Right lobe of liver (tissue), 6 donors: ENCODE results near the gene SCN4B. TPM values are rescaled to one million over a fixed set of nuclear protein-coding genes. Genes with fewer than 3 reads are reported as not detected.

Experiments
- ATAC-seq, 4 donors: fragments of 200-7000 bp; cut with Tn5 transposase; one replicate each; pipeline ENCODE4 v1.9.1; 2020; ENCODE audit warnings: mild to moderate bottlenecking in 4 of 4, moderate library complexity in 4 of 4
- DNase-seq, 3 donors: peaks; one replicate each; pipeline ENCODE4 v3.0.0-alpha.2; 2020
- H3K27ac ChIP-seq, 3 donors: fragments of 200-600 bp; one replicate each; pipeline ENCODE4 v1.8.0; 2022
- H3K27me3 ChIP-seq, 2 donors: fragments of 200-600 bp; one replicate each; pipeline ENCODE4 v1.8.0; 2022
- H3K36me3 ChIP-seq, 4 donors: fragments of 200-600 bp; sonication (generic) in 1 of 4; one replicate each; pipeline versions ENCODE4 v1.5.1 to v1.8.0; 2017 to 2022; ENCODE audit warnings: control low read depth in 1 of 4
- H3K4me1 ChIP-seq, 4 donors: fragments of 200-600 bp; sonication (generic) in 1 of 4; one replicate each; pipeline versions ENCODE4 v1.5.1 to v1.8.0; 2017 to 2022; ENCODE audit warnings: control low read depth in 1 of 4
- H3K4me3 ChIP-seq, 3 donors: fragments of 200-600 bp; one replicate each; pipeline ENCODE4 v1.8.0; 2022
- H3K9me3 ChIP-seq, 4 donors: fragments of 200-600 bp; sonication (generic) in 1 of 4; one replicate each; pipeline versions ENCODE4 v1.5.1 to v1.8.0; 2017 to 2022; ENCODE audit warnings: control low read depth in 1 of 4
- CTCF ChIP-seq, 4 donors: fragments of 200-600 bp in 3 of 4; fragments of 450-650 bp in 1 of 4; IDR thresholded peaks; one replicate each; pipeline versions ENCODE4 v1.5.1 to v1.8.0; 2016 to 2022; ENCODE audit warnings: antibody characterized with exemption in 4 of 4, mild to moderate bottlenecking in 2 of 4
- POLR2A ChIP-seq: fragments of 450-650 bp; IDR thresholded peaks from one replicate; pipeline ENCODE4 v1.6.1; 2017; ENCODE audit warnings: antibody characterized with exemption, mild to moderate bottlenecking
- WGBS: methylation state at CpG from one replicate; pipeline ENCODE4 v1.1.6; 2018; ENCODE audit warnings: low coverage, low lambda C conversion rate; ENCODE audit not compliant: insufficient coverage; ENCODE audit errors: missing lambda C conversion rate; 5-methylcytosine and 5-hydroxymethylcytosine counted together
- intact Hi-C, 2 donors: fragments of 100-400 bp; cut with DNase I; formaldehyde crosslinking; loops; one replicate each; pipeline versions ENCODE4 v1.11.2 to v1.14.1; 2022
- total RNA-seq, 6 experiments: library from RNA; depleted of rRNA in 2 of 6; stranded (reverse); fragments of >200 nt in 2 of 6; fragmentation: NEBNext Ultra II Directional in 3 of 6; extraction: Animal tissue kit (Norgen Biotek cat#: 25700) in 3 of 6; gene quantifications; one replicate each; pipeline versions ENCODE4 v1.1.0 to v1.2.4, GENCODE V29; 2016 to 2023
- donor health status: DM: no; HTN: yes; CAD: no.
- donor health status: DM: no; HTN: no; CAD: no.
- donor health status: DM: no; HTN: no; CAD: no.
- donor health status: DM: no; HTN: yes; CAD: no.
- donor health status: DM: no; HTN: yes; CAD: no.

Gene SCN4B
- total RNA-seq, 6 experiments from 2014 or later = 0.11 to 0.30 (median 0.23) TPM

- 38% methylated on average over 7 of the region's 10 CpGs for WGBS
- H3K9me3 ChIP-seq = no peaks in the 10 kb centered on the region
- H3K36me3 ChIP-seq = no peaks in the 10 kb centered on the region
- H3K4me3 ChIP-seq = no peak overlapping the region
- intact Hi-C loops = no loop called here
- DNase-seq = no peak
- ATAC-seq = no peak
- H3K4me1 ChIP-seq = peaks cover 0 to 9% (median 0%) of the 10 kb centered on the region in 4 donors
- TF ChIP-seq CTCF (IDR thresholded peaks at IDR 0.05) (no peak), POLR2A (no peak)
- no peak overlapping the region for H3K27ac ChIP-seq
- H3K27me3 ChIP-seq = peaks cover 0 to 18% of the 10 kb centered on the region in 2 donors
Measured at GRCh38 chr11:118157186-118157895, 4.7 kb upstream of the SCN4B start.

GRCh38 chr11:118156531-118157185, 4.0 kb upstream of the SCN4B start:
- Histone ChIP-seq H3K4me3 (no peak overlapping the region), H3K9me3 (no peaks in the 10 kb centered on the region), H3K27ac (no peak overlapping the region), H3K36me3 (no peaks in the 10 kb centered on the region), H3K4me1 (peaks cover 0 to 9% (median 0%) of the 10 kb centered on the region in 4 donors), H3K27me3 (peaks cover 0 to 20% of the 10 kb centered on the region in 2 donors)
- DNase-seq = no peak
- 11% methylated on average over 14 of the region's 21 CpGs for WGBS
- TF ChIP-seq CTCF (IDR thresholded peaks at IDR 0.05) (no peak), POLR2A (no peak)
- intact Hi-C loops = no loop called here
- no peak for ATAC-seq

- Histone ChIP-seq H3K9me3 (no peaks in the 10 kb centered on the region), H3K36me3 (no peaks in the 10 kb centered on the region), H3K4me1 (peaks cover 0 to 9% (median 0%) of the 10 kb centered on the region in 4 donors), H3K27ac (no peak overlapping the region), H3K4me3 (no peak overlapping the region), H3K27me3 (peaks cover 0 to 20% of the 10 kb centered on the region in 2 donors)
- intact Hi-C loops = no loop called here
- no peak for DNase-seq
- WGBS = 20% methylated on average over 1 of the region's 11 CpGs
- no peak for TF ChIP-seq CTCF (IDR thresholded peaks at IDR 0.05)
- TF ChIP-seq POLR2A = no peak
- no peak for ATAC-seq
Measured at GRCh38 chr11:118155776-118156530, 3.3 kb upstream of the SCN4B start.

GRCh38 chr11:118154641-118155040, 2.0 kb upstream of the SCN4B start:
- Histone ChIP-seq H3K27ac (no peak overlapping the region), H3K27me3 (peaks cover 0 to 20% of the 10 kb centered on the region in 2 donors)

More at GRCh38 chr11:118154641-118155040, 2.0 kb upstream of the SCN4B start:
- WGBS = 75% methylated on average over 1 of the region's 1 CpG
- no peaks in the 10 kb centered on the region for H3K36me3 ChIP-seq
- intact Hi-C loops = no loop called here
- H3K4me3 ChIP-seq = no peak overlapping the region
- H3K9me3 ChIP-seq = no peaks in the 10 kb centered on the region
- DNase-seq (no peak), ATAC-seq (no peak)
- peaks cover 0 to 9% (median 0%) of the 10 kb centered on the region in 4 donors for H3K4me1 ChIP-seq
- TF ChIP-seq POLR2A (no peak), CTCF (IDR thresholded peaks at IDR 0.05) (no peak)
